K562 (cell line): Measurements from ENCODE around the gene RPL7A. TPM values are rescaled to one million over a fixed set of nuclear protein-coding genes. Genes with fewer than 3 reads are reported as not detected.

Source experiments
- AFF4 ChIP-seq: sonication (generic); formaldehyde crosslinking; IDR thresholded peaks from 2 replicates; pipeline ENCODE4 v1.8.0; 2023; ENCODE audit warnings: mild to moderate bottlenecking, missing genetic modification reagents
- CAMTA2 ChIP-seq: fragments of 250-450 bp; sonication (Bioruptor Pico); conservative IDR thresholded peaks from 2 replicates; pipeline ENCODE4 v1.5.1; 2022
- FOS ChIP-seq: IDR thresholded peaks from 3 replicates; pipeline ENCODE4 v1.6.1; 2011; ENCODE audit not compliant: insufficient read length; ENCODE audit errors: extremely low read depth
- HOXB6 ChIP-seq: fragments of 250-450 bp; sonication (Bioruptor Pico); IDR thresholded peaks from 2 replicates; pipeline ENCODE4 v1.5.1; 2022; ENCODE audit warnings: mild to moderate bottlenecking, borderline replicate concordance
- POLR2G ChIP-seq: fragments of 200-400 bp; formaldehyde crosslinking; IDR thresholded peaks from 2 replicates; pipeline ENCODE4 v1.6.1; 2017; ENCODE audit warnings: low read depth, mild to moderate bottlenecking, antibody characterized with exemption, low read length, moderate library complexity
- RB1 ChIP-seq: fragments of 450-650 bp; IDR thresholded peaks from 2 replicates; pipeline ENCODE4 v1.6.1; 2017; ENCODE audit warnings: low read depth, mild to moderate bottlenecking
- RBFOX2 ChIP-seq: fragments of 200-400 bp; formaldehyde crosslinking; IDR thresholded peaks from 2 replicates; pipeline ENCODE4 v1.6.1; 2017; ENCODE audit warnings: low read depth, mild to moderate bottlenecking, low read length, moderate library complexity
- ZHX1 ChIP-seq: fragments of 150-350 bp; conservative IDR thresholded peaks from 2 replicates; pipeline ENCODE4 v1.6.1; 2014; ENCODE audit warnings: low read length
- ZNF407 ChIP-seq: fragments of 450-650 bp; IDR thresholded peaks from 2 replicates; pipeline ENCODE4 v1.6.1; 2016; ENCODE audit warnings: low read depth
- polyA plus RNA-seq, 8 experiments: library from polyadenylated mRNA; depleted of rRNA in 4 of 8; stranded (reverse) in 5 of 8; unstranded in 3 of 8; fragments of >200 nt; fragmentation: Nextera tagmentation in 2 of 8; fragmentation: Illumina TruSeq in 1 of 8; extraction: Ambion mirVana in 2 of 8; extraction: Trizol in 1 of 8; gene quantifications; 2 replicates each; pipeline versions ENCODE4 v1.2.1 to v1.2.3, GENCODE V29; 2011 to 2014; ENCODE audit warnings: inconsistent platforms in 1 of 8, missing spikeins in 1 of 8
- total RNA-seq, 7 experiments: library from RNA; depleted of rRNA in 6 of 7; stranded (reverse); fragments of >200 nt in 6 of 7; fragmentation: Illumina TruSeq in 2 of 7; extraction: Trizol in 2 of 7; gene quantifications; 2 replicates each; pipeline versions ENCODE4 v1.2.1 to v1.2.3, GENCODE V29; 2011 to 2021; ENCODE audit warnings: low replicate concordance in 1 of 7
- TF ChIP-seq, protein P1 (sequence below): fragments of 450-650 bp; IDR thresholded peaks from one replicate; pipeline ENCODE4 v1.6.1; 2018; ENCODE audit warnings: mild to moderate bottlenecking, moderate library complexity; ENCODE audit not compliant: partially characterized antibody

RPL7A gene
- total and polyA plus RNA-seq, 9 of the 15 experiments (the other 6 are each of a cell fraction or from before 2014, with no cell fraction given), result 1,935 to 3,760 (median 2,652) TPM

- TF ChIP-seq ZNF407 (no peak), ZHX1 (no peak), RB1 (peak; percentile 99), FOS (no peak), RBFOX2 (peak; percentile 96), CAMTA2 (CRISPR knock-in tag) (peak; percentile 83; the same call in 1 of the 2 replicates), AFF4 (peak; percentile 78), POLR2G (peak; percentile 95), HOXB6 (CRISPR knock-in tag) (no peak)
- TF ChIP-seq, protein P1, sequence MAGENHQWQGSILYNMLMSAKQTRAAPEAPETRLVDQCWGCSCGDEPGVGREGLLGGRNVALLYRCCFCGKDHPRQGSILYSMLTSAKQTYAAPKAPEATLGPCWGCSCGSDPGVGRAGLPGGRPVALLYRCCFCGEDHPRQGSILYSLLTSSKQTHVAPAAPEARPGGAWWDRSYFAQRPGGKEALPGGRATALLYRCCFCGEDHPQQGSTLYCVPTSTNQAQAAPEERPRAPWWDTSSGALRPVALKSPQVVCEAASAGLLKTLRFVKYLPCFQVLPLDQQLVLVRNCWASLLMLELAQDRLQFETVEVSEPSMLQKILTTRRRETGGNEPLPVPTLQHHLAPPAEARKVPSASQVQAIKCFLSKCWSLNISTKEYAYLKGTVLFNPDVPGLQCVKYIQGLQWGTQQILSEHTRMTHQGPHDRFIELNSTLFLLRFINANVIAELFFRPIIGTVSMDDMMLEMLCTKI, result no peak
Measured at GRCh38 chr9:133335924-133336811, 11.8 kb upstream of the RPL7A start, which contains the start of gene SURF6 (continued).
